Eye (tissue), 1 donor: ENCODE results near the gene TMEM19.

Source experiments
- DNase-seq: peaks from one replicate; pipeline ENCODE4 v3.0.0-alpha.2; 2015

TMEM19 gene

GRCh38 chr12:71685914-71686657 lies at the start of gene TMEM19:
Gene TMEM19 (plus strand): TSS chr12:71686082. CDS start chr12:71686681, 599 bp downstream.
- peak; percentile 95 for DNase-seq

GRCh38 chr12:71636704-71637115 lies 49.2 kb upstream of the TMEM19 start:
- peak; percentile 86 for DNase-seq

GRCh38 chr12:71638499-71638898 lies 47.4 kb upstream of the TMEM19 start:
- DNase-seq: no peak

DNA sequence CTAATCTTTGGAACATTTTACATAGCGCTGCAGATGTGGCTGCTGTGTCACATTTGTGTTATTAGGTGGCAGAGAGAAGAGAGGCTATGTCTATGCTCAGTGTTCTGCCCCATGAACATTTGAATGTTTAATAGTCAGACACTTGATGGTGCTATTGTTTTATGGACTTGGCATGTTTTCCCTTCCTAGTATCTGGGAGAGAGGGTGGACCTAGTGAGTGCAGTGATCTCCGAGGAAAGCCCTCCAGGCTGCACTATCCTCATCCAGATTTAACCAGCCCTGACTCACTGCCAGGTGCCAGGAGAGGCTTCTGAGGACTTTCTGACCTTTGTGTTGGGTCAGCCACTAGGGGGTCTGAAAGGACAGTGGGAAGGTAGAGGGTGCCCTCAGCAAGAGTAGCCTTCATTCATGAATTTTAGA lies 46.5 kb upstream of the TMEM19 start:
- DNase-seq: no peak

GRCh38 chr12:71640316-71640715 lies 45.6 kb upstream of the TMEM19 start:
- no peak for DNase-seq

GRCh38 chr12:71641390-71641789 lies 44.5 kb upstream of the TMEM19 start:
- DNase-seq: no peak

DNA sequence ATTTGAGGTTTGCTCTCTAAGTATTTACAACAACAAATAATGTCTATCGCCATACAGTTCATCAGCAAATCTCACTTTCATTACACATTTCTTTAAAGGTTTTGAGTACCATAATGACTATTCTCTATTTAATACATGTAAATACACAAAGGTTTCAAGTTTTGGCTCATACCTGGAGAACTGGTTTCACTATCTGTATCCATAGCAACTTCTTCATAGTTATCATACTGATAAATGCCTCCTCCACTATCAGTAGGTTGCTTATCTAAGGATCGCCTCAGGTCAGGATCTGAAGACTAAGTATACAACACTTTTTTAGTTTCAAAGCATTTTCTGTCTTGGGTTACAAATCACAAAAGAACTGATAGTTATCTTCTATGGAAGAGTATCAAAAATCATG lies 43.6 kb upstream of the TMEM19 start:
- DNase-seq: no peak

DNA sequence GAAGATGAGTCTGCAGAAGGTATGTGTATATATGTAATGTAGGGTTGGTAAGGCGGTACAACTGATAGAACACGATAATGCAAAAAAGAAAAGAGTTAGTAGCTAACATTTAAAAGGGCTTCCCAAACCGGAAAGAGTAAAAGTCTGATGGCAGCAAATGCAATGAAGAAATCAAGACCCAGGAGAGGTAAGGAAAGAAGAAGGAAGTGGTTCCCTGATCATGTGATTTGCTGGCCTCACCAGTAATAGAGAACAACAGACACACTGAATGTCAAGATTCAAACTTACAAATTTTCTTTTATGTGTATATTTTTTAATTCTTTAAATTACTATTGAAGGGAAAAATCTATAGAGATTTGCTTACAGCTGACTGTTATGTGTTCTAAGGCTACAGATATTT lies 40.6 kb upstream of the TMEM19 start:
- no peak for DNase-seq

DNA sequence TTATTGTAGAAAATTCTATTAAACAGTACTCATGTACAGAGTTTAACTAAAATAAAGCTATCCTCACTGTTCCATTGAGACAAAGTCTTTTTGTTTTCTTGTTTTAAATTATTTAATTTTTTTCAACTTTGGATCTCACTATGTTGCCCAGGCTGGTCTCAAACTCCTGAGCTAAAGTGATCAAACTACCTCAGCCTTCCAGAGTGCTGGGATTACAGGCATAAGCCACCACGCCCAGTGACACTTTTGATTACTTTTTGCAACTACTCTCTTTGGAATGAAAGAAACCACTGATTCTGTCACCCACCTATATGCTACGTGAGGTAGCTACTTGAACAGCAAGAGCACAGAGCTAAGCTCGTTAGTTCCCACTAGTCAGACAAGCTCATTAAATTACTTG lies 39.4 kb upstream of the TMEM19 start:
- DNase-seq: no peak

GRCh38 chr12:71648537-71648936 lies 37.3 kb upstream of the TMEM19 start:
- DNase-seq: no peak

DNA sequence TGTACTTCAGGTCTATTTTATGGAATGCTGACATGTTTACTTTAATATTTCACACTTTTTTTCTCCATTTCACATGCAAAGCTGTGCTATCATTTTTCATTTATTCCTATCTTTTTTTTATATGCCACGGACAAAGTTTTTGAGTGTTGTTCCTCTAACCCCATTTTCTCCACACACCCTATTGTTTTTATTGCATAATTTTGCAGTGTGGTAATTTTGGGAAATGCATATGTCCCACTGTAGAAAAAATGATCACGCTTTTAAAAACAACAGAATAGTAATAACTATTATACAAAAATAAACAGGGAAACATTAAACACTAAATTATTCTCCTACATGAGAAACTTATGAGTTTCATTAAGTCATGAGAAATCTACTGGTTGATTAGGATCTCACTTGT lies 36.5 kb upstream of the TMEM19 start:
- no peak for DNase-seq

DNA sequence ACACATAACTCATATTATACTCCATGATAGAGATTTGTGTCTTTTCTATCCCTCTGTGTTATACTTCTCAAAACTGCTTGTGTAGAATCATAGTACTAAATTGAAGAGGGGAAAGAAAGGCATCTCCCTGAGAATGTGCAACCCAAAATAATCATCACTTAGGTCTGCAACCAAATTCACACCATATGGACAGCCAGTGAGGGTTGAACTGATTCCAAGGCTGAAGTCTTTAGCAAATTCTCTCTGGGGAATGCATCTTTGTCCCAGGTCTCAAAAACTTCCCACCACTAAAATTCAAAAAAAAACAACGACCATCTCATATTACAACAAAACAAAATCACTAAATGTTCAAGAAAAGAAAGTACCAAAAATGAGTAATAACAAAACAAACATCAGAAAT lies 33.2 kb upstream of the TMEM19 start:
- DNase-seq: no peak

GRCh38 chr12:71653137-71653536 lies 32.7 kb upstream of the TMEM19 start:
- no peak for DNase-seq

DNA sequence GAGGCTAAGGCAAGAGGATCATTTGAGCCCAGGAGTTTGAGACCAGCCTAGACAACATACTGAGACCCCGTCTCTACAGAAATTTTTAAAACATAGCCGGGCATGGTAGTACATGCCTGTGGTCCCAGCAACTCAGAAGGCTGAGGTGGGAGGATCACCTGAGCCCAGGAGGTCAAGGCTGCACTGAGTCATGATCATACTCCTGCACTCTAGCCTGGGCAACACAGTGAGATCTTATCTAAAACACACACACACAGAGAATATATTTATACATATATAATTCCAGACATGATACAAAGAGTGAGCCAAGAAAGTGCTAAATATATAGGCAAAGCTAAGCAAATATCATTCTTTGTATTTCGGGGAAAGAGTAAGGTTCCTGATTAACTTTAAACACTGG lies 31.7 kb upstream of the TMEM19 start:
- DNase-seq: no peak

GRCh38 chr12:71655495-71655894 lies 30.4 kb upstream of the TMEM19 start:
- no peak for DNase-seq

DNA sequence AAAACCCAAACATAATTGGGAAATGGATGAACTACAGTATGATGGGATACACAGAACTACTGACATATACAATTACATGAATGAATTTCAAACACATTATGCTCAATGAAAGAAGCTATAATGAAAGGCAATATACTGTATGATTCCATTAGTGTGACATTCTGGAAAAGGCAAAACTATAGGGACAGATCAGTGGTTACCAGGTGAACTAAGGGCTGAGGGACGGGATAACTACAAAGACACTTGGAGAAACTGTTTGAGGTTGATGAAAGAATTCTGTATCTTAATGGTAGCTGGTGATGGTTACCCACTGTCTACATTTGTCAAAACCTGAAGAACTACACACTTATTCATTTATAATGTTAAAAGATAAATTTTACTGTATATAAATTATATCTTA lies 30.0 kb upstream of the TMEM19 start:
- DNase-seq: no peak

- no peak for DNase-seq
Measured at GRCh38 chr12:71656740-71657139, 29.1 kb upstream of the TMEM19 start.

DNA sequence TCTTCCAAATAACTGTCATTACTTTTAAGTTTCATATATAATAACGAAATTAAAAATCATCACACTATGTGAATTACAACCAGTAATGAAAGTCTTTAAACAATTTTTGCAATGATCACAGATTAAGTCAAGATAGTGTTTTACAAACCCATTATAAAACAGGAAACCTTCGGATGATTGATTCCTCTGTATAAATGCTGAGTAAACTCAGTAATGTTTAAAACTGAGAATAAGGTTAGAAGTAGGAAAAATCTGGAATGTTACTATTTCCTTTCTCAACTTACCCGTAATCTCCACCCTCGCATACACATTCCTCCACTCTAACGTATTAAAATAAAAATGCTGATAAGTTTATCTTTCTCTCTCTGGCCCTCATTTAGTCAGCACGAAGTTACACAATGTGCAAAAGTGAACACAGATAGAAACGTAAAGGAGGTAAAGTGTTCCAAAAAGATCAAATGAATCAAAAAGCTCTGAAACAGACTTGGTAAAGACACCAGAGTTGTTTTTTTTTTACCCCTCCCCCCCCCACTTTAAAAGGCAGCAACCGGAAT lies 23.8 kb upstream of the TMEM19 start:
- peak; percentile 32 for DNase-seq

- peak; percentile 92 for DNase-seq
Measured at GRCh38 chr12:71662849-71663560, 22.9 kb upstream of the TMEM19 start.

DNA sequence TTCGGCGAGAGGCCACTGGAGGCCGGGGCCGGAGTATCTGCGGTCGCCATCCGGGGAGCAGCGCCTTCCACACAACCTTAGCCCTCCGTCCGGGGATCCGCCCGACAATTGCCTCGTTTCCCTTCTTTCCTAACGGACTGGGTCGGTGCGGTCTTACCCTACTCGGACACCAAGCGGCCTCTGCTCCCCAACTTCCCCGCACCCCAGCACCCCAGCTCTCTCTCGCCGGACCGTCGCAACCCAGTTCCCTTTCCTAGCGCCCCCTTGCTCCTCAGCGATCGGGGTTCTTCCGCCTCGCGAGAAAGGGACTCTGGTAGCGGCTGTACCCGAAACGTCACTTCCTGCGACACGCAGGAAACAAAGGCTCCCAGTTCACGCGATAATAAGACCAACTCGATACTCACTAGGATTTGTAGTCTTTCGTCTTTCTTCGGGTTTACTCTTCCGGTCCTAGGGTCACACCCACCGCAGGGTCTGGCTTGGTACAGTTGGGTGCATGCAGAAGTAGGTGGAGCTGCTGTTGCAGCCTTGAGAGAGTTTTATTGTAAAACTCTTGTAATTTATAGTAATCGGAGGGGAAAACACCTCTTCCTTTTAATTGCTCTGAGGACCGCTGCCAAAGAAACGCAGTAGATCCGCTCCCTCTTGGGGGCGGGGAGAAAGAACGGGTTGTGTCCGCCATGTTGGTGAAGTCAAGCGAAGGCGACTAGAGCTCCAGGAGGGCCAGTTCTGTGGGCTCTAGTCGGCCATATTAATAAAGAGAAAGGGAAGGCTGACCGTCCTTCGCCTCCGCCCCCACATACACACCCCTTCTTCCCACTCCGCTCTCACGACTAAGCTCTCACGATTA lies 22.1 kb upstream of the TMEM19 start, which contains the start of the genes THAP2 and ZFC3H1:
Gene THAP2, plus strand, starts transcription at position 741 of the 850 bp plus-strand sequence. CDS start 209 bp downstream, outside the sequence.
Gene ZFC3H1, minus strand, starts transcription at position 288 of the 850 bp plus-strand sequence. Its CDS starts 238 bp downstream, at position 50.
- DNase-seq: peak; percentile 100

DNA sequence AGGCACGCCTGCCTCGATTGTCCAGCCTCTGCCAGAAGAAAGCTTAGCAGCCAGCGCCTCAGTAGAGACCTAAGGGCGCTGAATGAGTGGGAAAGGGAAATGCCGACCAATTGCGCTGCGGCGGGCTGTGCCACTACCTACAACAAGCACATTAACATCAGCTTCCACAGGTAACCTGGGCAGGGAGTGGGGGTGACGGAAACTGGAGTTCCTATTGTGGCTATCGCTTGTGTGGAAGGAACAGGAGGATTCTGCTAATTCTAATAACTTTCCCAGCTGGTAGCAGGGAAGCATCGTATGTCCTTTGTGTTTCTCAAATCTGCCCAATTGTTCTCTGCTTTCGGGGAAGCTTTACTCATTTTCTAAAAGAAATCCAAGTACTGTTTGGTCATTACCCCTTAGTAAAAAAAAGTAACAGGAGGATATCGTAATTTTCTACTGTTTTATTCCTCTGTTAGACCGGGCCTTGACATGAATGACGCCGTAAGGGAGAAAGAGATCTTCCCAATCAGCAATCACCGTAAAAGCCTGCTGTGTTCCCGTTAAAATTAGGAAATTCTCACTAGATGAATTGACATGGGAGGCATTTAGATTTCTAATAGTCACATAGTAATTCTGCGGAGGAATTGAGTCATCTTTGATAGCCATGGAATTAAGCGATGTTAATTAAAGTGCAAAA lies 21.3 kb upstream of the TMEM19 start:
- no peak for DNase-seq

- no peak for DNase-seq
Measured at GRCh38 chr12:71665090-71665463, 20.8 kb upstream of the TMEM19 start.
